Spleen (tissue), 7 donors: ENCODE results near the gene DDR2.

ENCODE experiments used
- POLR2A ChIP-seq, 3 donors: fragments of 450-650 bp; IDR thresholded peaks; one replicate each; pipeline ENCODE4 v1.5.1; 2017; ENCODE audit warnings: antibody characterized with exemption in 3 of 3, mild to moderate bottlenecking in 1 of 3
- POLR2AphosphoS5 ChIP-seq, 3 donors: sonication (generic); formaldehyde crosslinking; IDR thresholded peaks; one replicate each; pipeline ENCODE4 v1.5.1; 2017; ENCODE audit warnings: antibody characterized with exemption in 3 of 3
- TF ChIP-seq, protein P1 (sequence below), 11 experiments: fragments of 200-600 bp in 7 of 11; fragments of 450-650 bp in 4 of 11; sonication (generic) in 4 of 11; IDR thresholded peaks in 8 of 11; conservative IDR thresholded peaks in 3 of 11; 1 replicate in 7 of 11; 2 replicates in 4 of 11; pipeline versions ENCODE4 v1.4.0 to v1.8.0; 2016 to 2021; ENCODE audit warnings: antibody characterized with exemption in 11 of 11, inconsistent platforms in 4 of 11, mild to moderate bottlenecking in 1 of 11
- donor health status: DM: no; HTN: no; CAD: no; lungs with moderate emphysema.
- donor health status: DM: no; HTN: no; CAD: no.
- donor health status: DM: no; HTN: no; CAD: no.

GRCh38 chr1:162689745-162690671, 57.7 kb downstream of the DDR2 start:
- TF ChIP-seq, protein P1, sequence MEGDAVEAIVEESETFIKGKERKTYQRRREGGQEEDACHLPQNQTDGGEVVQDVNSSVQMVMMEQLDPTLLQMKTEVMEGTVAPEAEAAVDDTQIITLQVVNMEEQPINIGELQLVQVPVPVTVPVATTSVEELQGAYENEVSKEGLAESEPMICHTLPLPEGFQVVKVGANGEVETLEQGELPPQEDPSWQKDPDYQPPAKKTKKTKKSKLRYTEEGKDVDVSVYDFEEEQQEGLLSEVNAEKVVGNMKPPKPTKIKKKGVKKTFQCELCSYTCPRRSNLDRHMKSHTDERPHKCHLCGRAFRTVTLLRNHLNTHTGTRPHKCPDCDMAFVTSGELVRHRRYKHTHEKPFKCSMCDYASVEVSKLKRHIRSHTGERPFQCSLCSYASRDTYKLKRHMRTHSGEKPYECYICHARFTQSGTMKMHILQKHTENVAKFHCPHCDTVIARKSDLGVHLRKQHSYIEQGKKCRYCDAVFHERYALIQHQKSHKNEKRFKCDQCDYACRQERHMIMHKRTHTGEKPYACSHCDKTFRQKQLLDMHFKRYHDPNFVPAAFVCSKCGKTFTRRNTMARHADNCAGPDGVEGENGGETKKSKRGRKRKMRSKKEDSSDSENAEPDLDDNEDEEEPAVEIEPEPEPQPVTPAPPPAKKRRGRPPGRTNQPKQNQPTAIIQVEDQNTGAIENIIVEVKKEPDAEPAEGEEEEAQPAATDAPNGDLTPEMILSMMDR (IDR thresholded peaks at IDR 0.05 in 8 of 11, conservative IDR thresholded peaks at IDR 0.05 in 3 of 11): no peak
- TF ChIP-seq POLR2A (IDR thresholded peaks at IDR 0.05) (no peak), POLR2AphosphoS5 (IDR thresholded peaks at IDR 0.05) (no peak)
